Activated effector memory CD4-positive, alpha-beta T cell treated with Interleukin-2 at 50 U/mL for 16 hours (primary cell): ENCODE data around the gene CRELD2.

ENCODE experiments used
- DNase-seq: peaks from one replicate; pipeline ENCODE4 v3.0.0-alpha.2; 2020

The CRELD2 gene, protein sequence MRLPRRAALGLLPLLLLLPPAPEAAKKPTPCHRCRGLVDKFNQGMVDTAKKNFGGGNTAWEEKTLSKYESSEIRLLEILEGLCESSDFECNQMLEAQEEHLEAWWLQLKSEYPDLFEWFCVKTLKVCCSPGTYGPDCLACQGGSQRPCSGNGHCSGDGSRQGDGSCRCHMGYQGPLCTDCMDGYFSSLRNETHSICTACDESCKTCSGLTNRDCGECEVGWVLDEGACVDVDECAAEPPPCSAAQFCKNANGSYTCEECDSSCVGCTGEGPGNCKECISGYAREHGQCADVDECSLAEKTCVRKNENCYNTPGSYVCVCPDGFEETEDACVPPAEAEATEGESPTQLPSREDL

DNA sequence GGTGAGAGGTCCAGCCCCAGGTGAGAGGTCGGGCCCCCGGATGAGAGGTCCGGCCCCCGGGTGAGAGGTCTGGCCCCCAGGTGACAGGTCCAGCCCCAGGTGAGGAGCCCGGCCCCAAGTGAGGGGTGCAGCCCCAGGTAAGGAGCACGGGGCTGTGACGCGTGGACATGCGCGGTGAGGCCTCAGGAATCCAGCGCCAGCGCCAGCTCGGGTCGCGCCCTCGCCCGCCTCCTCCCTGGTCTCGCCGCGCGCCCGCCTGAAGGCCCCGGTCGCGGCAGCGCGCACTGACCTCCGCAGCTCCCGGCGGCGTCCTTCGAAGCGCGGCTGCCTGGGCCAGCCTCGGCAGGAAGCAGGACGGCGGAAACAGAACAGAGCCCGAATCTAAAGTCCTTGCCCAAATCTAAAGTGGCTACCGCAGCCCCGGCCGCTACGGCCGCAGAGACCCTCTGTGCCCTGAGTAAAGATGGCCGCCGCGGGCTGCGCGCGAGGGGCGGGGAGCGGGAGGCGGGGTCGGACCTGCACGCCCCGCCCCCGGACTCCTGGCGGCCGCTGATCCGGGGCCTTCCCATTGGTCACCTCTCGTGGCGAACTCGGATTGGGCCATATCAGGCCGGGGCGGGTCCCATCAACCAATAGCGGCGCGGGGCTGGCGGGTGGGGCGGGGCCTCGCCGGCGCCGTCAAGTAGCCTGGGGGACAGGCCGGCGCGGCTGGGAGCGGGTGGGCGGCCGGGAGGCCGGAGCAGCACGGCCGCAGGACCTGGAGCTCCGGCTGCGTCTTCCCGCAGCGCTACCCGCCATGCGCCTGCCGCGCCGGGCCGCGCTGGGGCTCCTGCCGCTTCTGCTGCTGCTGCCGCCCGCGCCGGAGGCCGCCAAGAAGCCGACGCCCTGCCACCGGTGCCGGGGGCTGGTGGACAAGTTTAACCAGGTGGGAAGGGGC, at the start of gene CRELD2, which contains the start of gene ALG12:
TSS of gene CRELD2 (plus strand) at position 661 of the 937 bp plus-strand sequence. CDS start at position 797, 136 bp downstream.
TSS of gene ALG12 (minus strand) at position 465 of the 937 bp plus-strand sequence. CDS start 4,673 bp downstream, outside the sequence.
- peak; percentile 94 for DNase-seq

DNA sequence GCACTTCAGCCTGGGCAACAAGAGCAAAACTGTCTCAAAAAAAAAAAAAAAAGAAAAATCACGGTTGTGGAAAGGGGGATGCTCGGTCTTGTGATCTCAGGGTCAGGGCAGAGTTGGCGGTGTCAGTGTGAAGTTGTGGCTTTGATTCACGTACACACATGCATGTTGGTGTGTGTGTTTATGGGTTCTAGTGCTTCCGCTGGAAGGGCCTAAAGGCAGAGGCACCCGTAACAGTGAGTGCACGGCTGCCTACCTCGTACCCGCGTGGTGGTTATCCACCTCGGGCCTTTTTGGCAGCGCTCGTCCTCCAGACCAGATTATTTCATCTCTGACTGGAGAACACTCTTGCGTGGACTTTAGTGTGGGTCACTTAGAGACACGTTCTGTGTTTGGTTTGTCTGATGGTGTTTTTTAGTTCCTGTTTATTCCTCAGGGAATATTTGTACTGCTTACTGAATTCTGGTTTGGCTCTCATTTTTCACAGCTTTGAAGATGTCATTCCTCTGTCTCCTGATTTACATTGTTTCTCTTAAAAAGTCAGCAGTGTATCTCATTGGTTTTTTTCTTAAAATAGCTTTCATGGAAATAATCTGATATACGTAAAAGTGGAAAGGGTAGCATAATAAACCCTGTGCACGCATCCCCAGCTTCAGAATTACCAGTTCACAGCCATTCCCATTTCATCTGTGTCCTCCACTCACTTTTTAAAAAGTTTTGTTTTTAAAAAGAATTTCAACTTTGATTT, 49.2 kb upstream of the CRELD2 start:
- DNase-seq, result no peak

DNA sequence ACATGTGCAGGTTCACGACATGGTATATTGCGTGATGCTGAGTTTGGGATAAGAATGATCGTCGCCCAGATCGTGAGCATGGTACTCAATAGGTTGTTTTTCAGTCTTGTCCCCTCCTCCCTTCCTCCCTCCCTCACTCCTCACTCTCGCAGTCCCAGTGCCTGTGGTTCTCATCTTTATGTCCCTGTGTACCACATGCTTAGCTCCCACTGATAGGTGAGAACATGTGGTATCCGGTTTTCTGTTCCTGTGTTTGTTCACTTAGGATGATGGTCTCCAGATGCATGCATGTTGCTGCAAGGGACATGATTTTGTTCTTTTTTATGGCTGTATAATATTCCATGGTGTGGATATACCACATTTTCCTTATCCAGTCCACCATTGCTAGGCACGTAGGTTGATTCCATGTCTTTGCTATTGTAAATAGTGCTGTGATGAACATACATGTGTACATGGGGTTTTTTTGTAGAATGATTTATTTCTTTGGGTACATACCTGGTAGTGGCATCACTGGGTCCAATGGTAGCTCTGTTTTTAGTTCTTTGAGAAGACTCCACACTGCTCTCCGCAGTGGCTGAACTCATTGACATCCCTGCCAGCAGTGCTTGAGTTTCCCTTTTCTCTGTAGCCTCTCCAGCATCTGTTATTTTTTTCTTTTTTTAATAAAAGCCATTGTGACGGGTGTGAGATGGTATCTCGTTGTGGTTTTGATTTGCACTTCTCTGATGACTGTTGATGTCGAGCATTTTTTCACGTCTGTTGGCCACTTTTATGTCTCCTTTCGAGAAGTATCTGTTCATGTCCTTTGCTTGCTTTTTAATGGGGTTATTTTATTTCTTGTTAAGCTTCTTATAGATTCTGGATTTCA, 48.4 kb upstream of the CRELD2 start:
- no peak for DNase-seq

GRCh38 chr22:49871482-49871881, 47.0 kb upstream of the CRELD2 start:
- DNase-seq, result no peak

- DNase-seq, result no peak
Observed at GRCh38 chr22:49872347-49872746, 46.1 kb upstream of the CRELD2 start.

DNA sequence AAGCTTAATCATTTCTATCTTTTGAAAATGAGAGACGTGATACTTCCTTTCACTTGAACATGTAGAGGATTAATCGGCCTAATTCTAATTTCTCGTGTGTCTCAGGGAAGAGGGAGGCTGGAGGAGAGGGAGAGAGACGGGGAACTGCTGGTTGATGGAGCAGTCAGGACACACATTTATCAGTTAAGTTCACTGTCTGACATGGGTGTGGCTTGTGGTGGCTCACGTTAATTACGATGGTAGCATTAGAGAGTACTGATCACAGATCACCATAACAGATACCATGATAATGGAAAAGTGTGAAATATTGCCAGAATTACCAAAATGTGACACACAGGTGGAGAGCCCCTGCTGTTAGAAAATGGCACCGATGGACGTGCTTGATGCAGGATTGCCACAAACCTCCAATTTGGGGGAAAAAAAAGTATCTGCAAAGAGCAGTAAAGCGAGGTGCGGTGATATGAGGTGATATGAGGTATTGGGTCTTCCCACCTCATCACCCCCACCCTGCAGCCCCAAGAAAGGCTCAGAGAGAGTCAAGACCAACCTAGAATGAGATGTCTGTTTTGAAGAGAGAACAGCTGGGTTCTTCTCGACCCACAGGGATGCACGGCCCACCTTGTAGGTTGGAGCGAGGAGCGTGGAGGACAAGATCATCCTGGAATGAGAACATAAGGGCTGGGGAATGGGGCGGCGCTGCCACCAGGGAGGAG, 45.0 kb upstream of the CRELD2 start:
- DNase-seq, result no peak

DNA sequence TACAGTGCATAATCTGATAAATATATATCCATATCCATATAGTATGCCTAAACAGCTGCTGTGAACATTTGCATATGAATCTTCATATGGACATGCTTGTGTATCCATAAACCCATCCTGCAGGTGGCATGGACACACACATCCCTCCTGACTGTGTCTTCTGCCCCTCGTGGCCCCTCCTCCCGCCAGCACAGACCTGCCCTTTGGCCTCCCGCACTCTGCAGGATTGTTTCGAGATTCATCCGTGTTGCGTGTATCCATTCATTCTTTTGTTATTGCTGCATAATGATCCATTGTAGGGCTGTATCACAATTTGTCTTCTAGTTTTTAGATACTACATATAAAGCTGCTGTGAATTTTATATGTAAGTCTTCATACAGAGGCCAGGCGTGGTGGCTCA, 40.8 kb upstream of the CRELD2 start:
- no peak for DNase-seq

DNA sequence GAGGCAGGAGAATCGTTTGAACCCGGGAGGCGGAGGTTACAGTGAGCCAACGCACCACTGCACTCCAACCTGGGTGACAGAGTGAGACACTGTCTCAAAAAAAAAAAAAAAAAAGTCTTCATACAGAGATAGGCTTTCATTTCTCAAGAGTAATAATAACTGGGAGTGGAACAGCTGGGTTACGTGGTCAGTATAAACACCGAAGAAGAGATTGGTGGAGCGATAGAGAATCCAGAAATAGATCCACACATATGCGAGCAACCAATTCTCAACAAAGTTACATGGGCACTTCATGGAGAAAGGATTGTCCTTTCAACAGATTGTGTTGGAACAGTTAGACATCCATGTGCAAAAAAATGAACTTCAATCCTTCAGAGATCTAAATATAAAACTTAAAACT, 40.2 kb upstream of the CRELD2 start:
- no peak for DNase-seq

DNA sequence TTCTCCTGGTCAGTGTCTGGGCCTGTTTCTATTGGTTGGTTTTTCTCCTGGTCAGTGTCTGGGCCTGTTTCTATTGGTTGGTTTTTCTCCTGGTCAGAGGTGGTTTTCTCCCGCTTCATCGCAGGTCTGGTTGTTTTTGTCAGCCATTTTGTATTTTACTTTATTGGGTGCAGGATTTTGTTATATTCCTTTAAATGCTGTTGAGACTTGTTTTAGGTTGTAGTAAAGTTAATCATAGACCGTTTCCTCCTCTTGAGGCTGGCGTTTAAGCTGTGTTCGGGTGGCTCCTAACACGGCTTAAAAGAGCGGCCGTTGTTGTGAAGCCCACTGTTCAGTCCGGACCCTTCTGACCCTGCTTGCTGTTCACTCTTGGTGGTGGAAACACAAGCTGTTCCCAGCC, 38.6 kb upstream of the CRELD2 start:
- DNase-seq, result no peak

DNA sequence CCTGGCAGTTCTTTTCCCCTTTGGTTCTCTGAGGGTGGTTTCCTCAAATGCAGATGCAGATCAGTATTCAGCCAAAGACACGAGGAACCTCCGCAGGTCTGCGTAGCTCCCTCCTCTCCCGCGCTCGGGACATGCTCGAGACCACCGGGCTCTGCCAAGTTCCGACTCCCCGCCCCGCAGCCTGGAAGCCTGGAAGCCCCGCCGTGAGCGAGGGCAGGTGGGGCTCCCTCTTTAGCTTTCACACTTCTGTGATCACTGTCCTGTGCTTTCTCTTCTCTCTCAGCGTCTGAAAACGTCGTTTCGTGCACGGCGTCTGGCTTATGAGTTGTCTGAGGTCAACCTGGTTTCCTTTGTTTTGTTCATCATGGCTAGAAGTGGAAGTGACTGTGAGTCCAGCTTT, 38.2 kb upstream of the CRELD2 start:
- no peak for DNase-seq

- DNase-seq, result no peak
Observed at GRCh38 chr22:49881856-49882255, 36.6 kb upstream of the CRELD2 start.

DNA sequence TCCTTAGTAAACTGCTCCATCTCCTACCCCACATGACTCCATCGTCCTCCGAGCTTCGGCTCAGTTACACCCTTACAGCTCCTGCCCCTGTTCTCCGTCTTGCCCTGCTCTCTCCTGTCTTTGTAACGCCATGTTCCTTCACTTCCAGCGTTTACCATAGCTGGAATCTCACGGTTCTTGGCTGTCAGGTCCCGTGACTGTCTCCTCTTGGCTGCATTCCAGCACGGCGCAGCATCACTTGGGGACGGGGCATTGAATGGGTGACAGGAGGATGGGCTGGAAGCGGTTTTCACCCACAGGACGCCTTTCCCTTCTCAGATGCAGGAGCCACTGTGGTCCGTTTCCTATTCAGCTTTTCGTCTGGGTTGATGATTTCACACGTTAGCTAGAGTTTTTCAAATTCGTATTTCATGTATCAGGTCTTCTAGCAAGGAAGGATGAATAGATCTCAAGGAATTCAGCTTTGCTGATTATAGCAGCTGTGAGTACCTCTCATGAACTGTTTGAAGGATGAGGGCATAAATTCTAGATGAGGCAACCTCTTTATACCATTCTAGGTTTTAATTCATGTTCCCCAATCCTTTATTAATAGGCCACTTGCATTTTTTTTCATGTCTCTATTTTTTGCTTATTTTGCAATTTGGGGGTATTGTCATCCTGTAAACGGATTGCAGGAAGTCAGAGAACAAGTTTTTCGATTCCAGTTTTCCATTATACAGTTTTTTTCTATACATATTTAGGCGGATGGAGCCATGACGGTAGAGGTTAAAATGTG, 35.7 kb upstream of the CRELD2 start:
- DNase-seq, result no peak

- no peak for DNase-seq
Observed at GRCh38 chr22:49883294-49883640, 35.2 kb upstream of the CRELD2 start.

DNA sequence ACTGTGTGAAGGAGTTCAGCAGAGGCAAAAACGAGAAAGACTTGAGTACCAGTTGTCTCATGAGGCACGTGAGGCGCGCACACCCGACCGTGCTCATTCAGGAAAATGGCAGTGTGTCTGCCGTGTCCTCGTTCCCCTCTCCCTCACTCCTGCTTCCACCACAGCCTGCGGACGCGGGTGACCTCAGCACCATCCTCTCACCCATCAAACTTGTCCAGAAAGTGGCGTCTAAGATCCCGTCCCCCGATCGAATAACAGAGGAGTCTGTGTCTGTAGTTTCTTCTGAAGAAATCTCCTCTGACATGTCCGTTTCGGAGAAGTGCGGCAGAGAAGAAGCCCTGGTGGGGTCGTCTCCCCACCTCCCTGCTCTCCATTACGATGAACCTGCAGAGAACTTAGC, 34.4 kb upstream of the CRELD2 start:
- DNase-seq, result no peak

- DNase-seq, result no peak
Observed at GRCh38 chr22:49884503-49885260, 33.8 kb upstream of the CRELD2 start.

- DNase-seq, result no peak
Observed at GRCh38 chr22:49885281-49885680, 33.2 kb upstream of the CRELD2 start.

DNA sequence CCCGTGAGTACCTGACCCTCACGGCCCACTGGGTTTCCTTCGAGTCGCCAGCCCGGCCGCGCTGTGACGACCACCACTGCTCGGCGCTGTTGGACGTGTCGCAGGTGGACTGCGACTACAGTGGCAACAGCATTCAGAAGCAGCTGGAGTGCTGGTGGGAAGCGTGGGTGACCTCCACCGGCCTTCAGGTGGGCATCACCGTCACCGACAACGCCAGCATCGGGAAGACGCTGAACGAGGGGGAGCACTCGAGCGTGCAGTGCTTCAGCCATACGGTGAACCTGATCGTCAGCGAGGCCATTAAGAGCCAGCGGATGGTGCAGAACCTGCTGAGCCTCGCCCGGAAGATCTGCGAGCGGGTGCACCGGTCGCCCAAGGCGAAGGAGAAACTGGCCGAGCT, 32.6 kb upstream of the CRELD2 start:
- DNase-seq, result no peak

- DNase-seq, result no peak
Observed at GRCh38 chr22:49886346-49887063, 31.9 kb upstream of the CRELD2 start.

DNA sequence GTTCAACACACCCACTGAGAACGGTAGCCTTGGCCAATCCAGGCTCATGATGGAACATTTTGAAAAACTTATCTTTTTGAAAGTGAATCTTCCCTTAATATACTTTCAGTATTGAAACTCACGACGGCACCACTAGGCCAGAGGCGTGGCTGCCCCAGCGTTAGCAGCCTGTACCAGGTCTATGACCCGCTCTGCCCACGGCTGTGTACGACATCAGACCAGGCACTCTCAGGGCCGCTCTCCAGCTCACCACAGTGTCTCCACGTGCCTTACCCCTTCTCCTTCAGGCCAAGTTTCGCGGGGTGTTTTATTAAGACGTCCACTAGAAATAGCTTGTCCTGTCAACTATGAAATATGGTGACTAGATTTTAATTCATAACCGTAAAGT, 31.4 kb upstream of the CRELD2 start:
- no peak for DNase-seq
